ENCODE measurements around the gene C11orf58. TPM values are rescaled to one million over a fixed set of nuclear protein-coding genes. Genes with fewer than 3 reads are reported as not detected.

C11orf58 gene
- total RNA-seq, result 100 to 1,000 TPM; 106 to 135 TPM

- peak; percentile 97 for DNase-seq
Measured at GRCh38 chr11:16738193-16738946, at the start of gene C11orf58. Gene C11orf58 (plus strand): TSS chr11:16738647. CDS start chr11:16738779, 132 bp downstream.

DNA sequence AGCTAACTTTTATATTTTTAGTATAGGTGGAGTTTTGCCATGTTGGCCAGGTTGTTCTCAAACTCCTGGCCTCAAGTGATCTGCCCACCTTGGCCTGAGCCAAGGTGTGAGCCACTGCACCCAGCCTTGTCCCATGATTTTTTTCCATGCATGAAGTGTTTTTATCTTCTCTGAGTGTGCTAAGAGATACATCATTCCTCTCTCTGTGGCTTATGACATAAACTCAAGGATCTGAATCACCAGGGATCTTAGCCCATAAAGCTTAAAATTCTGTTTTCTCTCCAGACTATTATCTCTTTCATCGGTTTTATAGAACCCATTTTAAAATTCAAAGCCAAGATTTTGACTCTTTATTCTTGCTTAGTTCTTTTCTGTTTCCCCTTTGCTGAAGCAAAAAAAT lies 48.4 kb upstream of the C11orf58 start:
- Mint-ChIP-seq H3K36me3 (no peaks in the 10 kb centered on the region), H3K27ac (no peak overlapping the region), H3K4me1 (no peaks in the 10 kb centered on the region), H3K4me3 (no peak overlapping the region), H3K27me3 (peaks cover 14% of the 10 kb centered on the region), H3K9me3 (ENCODE audit: low read depth) (no peaks in the 10 kb centered on the region)
- no peak for DNase-seq
- no peak for ATAC-seq
- CTCF ChIA-PET, result no interaction called here

More at GRCh38 chr11:16738193-16738946, at the start of gene C11orf58:
- H3K27ac Mint-ChIP-seq, result peak within 1 kb of the TSS; percentile 83
- H3K36me3 Mint-ChIP-seq, result peaks cover 17% of the 10 kb centered on the region
- H3K27me3 Mint-ChIP-seq, result peaks cover 4% of the 10 kb centered on the region
- H3K4me1 Mint-ChIP-seq, result peaks cover 20% of the 10 kb centered on the region
- no peak within 1 kb of the TSS for H3K4me3 Mint-ChIP-seq
- CTCF ChIA-PET, result interaction anchor here (1.0 to 1.3 kb wide), 2 partner anchors 14 to 44 kb away, joined by 3 to 4 read pairs; no protein-coding TSS in a partner anchor
- H3K9me3 Mint-ChIP-seq (ENCODE audit: low read depth), result no peaks in the 10 kb centered on the region
- peak; percentile 96 for ATAC-seq

DNA sequence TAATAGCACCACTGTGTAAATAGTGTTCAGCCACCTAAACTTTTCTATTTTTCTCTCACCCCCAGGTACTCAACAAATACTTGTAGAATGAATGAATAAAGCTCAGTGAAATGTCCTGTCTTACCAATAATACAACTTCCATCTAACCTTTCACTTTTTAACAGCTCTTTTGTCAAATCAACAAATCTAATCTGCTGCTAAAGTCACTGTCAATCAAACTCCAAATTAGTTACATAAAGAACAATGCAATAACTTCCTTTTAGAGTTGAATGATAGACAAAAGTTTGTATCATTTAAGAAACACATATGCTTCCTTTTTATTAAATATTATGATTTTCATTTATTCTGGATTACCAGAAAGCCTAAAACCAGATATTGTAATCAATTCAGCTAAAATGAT lies 34.7 kb upstream of the C11orf58 start:
- ATAC-seq, result no peak
- peaks cover 20% of the 10 kb centered on the region for H3K27me3 Mint-ChIP-seq
- no peak overlapping the region for H3K4me3 Mint-ChIP-seq
- no peak overlapping the region for H3K27ac Mint-ChIP-seq
- H3K4me1 Mint-ChIP-seq, result no peaks in the 10 kb centered on the region
- CTCF ChIA-PET, result no interaction called here
- no peaks in the 10 kb centered on the region for H3K36me3 Mint-ChIP-seq
- no peak for DNase-seq
- no peaks in the 10 kb centered on the region for H3K9me3 Mint-ChIP-seq (ENCODE audit: low read depth)

DNA sequence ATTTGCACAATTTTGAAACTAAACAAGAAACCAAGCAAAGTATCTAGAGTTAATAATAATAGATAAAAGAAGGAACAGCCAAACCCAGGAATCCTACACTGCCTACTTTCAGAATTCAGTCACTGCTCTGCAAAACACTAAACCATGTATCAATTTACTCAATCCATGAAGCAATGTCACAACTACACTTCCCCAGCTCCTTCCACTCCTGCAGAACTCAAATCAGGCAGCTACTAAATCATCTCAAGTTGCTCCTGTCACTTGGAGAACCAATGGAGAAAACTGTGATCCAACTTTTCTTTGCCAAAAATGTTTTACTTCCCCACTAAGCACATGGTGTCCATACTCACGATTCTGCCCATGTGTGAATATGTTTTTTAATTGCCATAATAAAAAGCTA lies 24.9 kb upstream of the C11orf58 start:
- H3K4me3 Mint-ChIP-seq, result no peak overlapping the region
- CTCF ChIA-PET, result no interaction called here
- H3K36me3 Mint-ChIP-seq, result no peaks in the 10 kb centered on the region
- H3K4me1 Mint-ChIP-seq, result no peaks in the 10 kb centered on the region
- peaks cover 15% of the 10 kb centered on the region for H3K27me3 Mint-ChIP-seq
- DNase-seq (no peak), ATAC-seq (no peak)
- H3K27ac Mint-ChIP-seq, result no peak overlapping the region
- no peaks in the 10 kb centered on the region for H3K9me3 Mint-ChIP-seq (ENCODE audit: low read depth)

GRCh38 chr11:16722581-16723344 lies 15.7 kb upstream of the C11orf58 start:
- H3K9me3 Mint-ChIP-seq (ENCODE audit: low read depth), result no peaks in the 10 kb centered on the region
- H3K27ac Mint-ChIP-seq, result no peak overlapping the region
- DNase-seq (no peak), ATAC-seq (no peak)
- no peak overlapping the region for H3K4me3 Mint-ChIP-seq
- no peaks in the 10 kb centered on the region for H3K36me3 Mint-ChIP-seq
- peaks cover 2% of the 10 kb centered on the region for H3K4me1 Mint-ChIP-seq
- no peaks in the 10 kb centered on the region for H3K27me3 Mint-ChIP-seq
- CTCF ChIA-PET, result no interaction called here

DNA sequence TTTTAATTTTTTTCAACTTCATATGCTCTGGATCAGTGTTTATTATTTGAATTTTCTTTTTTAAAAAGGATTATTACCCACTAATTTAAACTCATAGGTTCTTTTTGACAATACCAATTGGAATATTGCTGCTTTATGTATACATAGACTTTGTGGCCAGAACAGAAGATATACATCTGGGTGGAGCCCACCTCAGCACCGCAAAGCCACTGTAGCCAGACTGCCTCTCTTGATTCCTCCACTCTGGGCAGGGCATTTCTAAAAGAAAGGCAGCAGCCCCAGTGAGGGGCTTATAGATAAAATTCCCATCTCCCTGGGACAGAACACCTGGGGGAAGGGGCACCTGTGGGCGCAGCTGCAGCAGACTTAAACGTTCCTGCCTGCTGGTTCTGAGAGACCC lies 10.6 kb upstream of the C11orf58 start:
- DNase-seq (no peak), ATAC-seq (no peak)
- H3K4me1 Mint-ChIP-seq, result peaks cover 2% of the 10 kb centered on the region
- CTCF ChIA-PET, result no interaction called here
- no peak overlapping the region for H3K27ac Mint-ChIP-seq
- H3K4me3 Mint-ChIP-seq, result no peak overlapping the region
- peaks cover 11% of the 10 kb centered on the region for H3K27me3 Mint-ChIP-seq
- H3K9me3 Mint-ChIP-seq (ENCODE audit: low read depth), result no peaks in the 10 kb centered on the region
- no peaks in the 10 kb centered on the region for H3K36me3 Mint-ChIP-seq

DNA sequence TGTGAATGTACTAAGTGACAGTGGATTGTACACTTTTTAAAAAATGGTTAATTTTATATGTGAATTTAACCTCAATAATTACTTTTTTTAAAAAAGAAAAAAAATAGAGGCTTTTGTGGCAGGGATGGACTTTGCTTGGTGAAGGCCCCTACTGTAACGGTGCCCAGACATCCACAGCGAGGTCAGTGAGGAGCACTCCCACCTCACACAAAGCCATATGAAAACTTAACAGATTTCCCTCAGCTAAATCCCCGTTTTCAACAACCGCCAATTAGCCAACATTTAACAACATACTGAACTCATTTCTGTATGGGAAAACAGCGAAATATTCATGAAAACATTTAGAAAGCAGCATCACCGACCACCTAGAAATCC lies 642 bp upstream of the C11orf58 start:
- H3K27me3 Mint-ChIP-seq, result peaks cover 7% of the 10 kb centered on the region
- CTCF ChIA-PET, result interaction anchor here (1.0 to 1.3 kb wide), 2 partner anchors 14 to 45 kb away, joined by 3 to 4 read pairs; no protein-coding TSS in a partner anchor
- peaks cover 13% of the 10 kb centered on the region for H3K36me3 Mint-ChIP-seq
- ATAC-seq (peak; percentile 1), DNase-seq (no peak)
- peak overlapping the region; percentile 83 for H3K27ac Mint-ChIP-seq
- H3K4me3 Mint-ChIP-seq, result no peak overlapping the region
- H3K9me3 Mint-ChIP-seq (ENCODE audit: low read depth), result no peaks in the 10 kb centered on the region
- H3K4me1 Mint-ChIP-seq, result peaks cover 16% of the 10 kb centered on the region

GRCh38 chr11:16738947-16739815 lies 734 bp downstream of the C11orf58 start:
- Mint-ChIP-seq H3K36me3 (peaks cover 21% of the 10 kb centered on the region), H3K27ac (no peak overlapping the region), H3K9me3 (ENCODE audit: low read depth) (no peaks in the 10 kb centered on the region), H3K4me1 (peaks cover 22% of the 10 kb centered on the region), H3K4me3 (no peak overlapping the region), H3K27me3 (peaks cover 3% of the 10 kb centered on the region)
- DNase-seq (no peak), ATAC-seq (no peak)
- CTCF ChIA-PET, result interaction anchor here (0.6 to 1.8 kb wide), 2 partner anchors 10 to 21 kb away, joined by 3 to 5 read pairs; no protein-coding TSS in a partner anchor

- peaks cover 40% of the 10 kb centered on the region for H3K36me3 Mint-ChIP-seq
- peak overlapping the region; percentile 34 for H3K4me3 Mint-ChIP-seq
- CTCF ChIA-PET, result interaction anchor here (0.6 kb wide), 1 partner anchor 337 kb away, joined by 6 read pairs; no protein-coding TSS in a partner anchor
- DNase-seq (no peak), ATAC-seq (no peak)
- H3K9me3 Mint-ChIP-seq (ENCODE audit: low read depth), result no peaks in the 10 kb centered on the region
- H3K27me3 Mint-ChIP-seq, result no peaks in the 10 kb centered on the region
- peak overlapping the region; percentile 65 for H3K27ac Mint-ChIP-seq
- peaks cover 28% of the 10 kb centered on the region for H3K4me1 Mint-ChIP-seq
Measured at GRCh38 chr11:16741473-16741872, 3.0 kb downstream of the C11orf58 start.

DNA sequence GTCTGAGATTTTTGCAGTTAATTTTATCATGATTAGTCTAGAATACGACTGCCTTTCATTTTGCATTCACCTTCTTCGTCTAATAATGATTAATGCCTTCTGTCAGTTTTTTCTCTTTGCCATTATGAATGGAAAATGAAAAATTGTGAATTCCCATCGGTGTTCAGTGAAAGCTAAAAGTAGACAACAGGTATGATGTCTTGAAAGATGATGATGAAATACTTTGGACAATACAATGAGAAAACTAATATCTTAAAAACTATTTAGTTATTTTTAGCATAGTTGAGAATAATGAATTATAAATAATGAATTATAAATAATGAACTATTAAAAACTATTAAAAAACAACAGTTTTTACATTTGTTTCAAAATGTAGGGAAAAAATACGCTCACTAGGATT lies 5.0 kb downstream of the C11orf58 start:
- H3K4me3 Mint-ChIP-seq, result no peak overlapping the region
- no peaks in the 10 kb centered on the region for H3K27me3 Mint-ChIP-seq
- H3K36me3 Mint-ChIP-seq, result peaks cover 56% of the 10 kb centered on the region
- H3K9me3 Mint-ChIP-seq (ENCODE audit: low read depth), result no peaks in the 10 kb centered on the region
- ATAC-seq (no peak), DNase-seq (no peak)
- CTCF ChIA-PET, result no interaction called here
- no peak overlapping the region for H3K27ac Mint-ChIP-seq
- H3K4me1 Mint-ChIP-seq, result peaks cover 28% of the 10 kb centered on the region

DNA sequence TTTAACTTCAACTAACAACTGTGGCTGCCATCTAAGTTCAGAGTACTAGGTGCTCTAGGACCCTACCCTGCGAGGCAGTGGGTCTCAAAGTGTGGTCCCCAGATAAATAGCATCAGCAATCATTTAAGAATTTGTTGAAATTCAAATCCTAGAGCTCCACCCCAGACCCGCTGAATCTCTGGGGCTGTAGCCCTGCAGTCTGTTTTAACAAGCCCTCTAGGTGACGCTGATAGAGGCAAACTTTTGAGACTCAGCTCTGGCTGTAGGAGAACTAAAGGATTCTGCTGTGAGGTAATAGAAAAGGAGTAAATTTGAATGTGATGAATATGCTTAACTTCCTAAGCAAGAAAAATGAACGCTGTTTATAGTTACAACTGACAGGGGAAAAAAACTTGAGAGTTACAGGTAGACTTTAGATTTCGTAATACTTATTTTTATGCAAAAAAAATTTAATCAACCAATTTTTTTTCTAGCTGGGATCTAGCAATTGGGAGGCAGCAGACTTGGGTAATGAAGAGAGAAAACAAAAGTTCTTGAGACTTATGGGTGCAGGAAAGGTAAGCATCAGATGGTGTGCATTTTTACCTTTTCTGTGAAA lies 5.8 kb downstream of the C11orf58 start:
- no peak for DNase-seq

DNA sequence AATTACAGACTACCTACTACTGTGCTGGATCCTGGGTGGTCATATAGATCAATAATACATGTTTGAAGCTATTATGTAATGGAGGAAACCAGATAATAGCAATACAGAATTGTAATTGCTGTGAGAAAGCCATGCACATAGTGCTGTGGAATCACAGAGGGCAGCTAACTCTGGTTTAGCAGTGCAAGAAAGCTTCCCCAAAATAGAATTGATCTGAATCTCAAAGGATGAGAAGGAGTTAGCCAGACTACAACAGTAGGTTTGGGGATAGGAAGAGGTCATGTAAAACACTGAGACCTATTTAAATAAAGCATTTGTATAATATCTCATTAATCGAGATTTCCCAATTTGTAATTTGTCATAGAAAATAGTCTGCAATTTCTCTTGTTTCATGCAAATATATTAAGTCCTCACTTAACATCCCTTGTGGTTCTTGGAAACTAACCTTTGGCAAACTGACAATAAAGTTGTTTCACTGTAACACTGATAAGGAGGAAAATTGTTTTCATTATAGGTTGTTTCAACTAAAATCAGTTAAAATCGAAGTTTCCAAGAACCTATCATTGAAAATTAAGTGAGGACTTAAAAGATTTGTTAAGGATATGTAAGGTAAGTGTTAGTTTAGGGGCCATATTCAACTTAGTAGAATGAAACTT lies 7.6 kb downstream of the C11orf58 start:
- Mint-ChIP-seq H3K4me3 (no peak overlapping the region), H3K27ac (no peak overlapping the region), H3K9me3 (ENCODE audit: low read depth) (no peaks in the 10 kb centered on the region), H3K36me3 (peaks cover 77% of the 10 kb centered on the region), H3K27me3 (no peaks in the 10 kb centered on the region), H3K4me1 (peaks cover 45% of the 10 kb centered on the region)
- CTCF ChIA-PET, result no interaction called here
- no peak for ATAC-seq
- DNase-seq, result no peak

More for the DNA sequence above, 5.8 kb downstream of the C11orf58 start:
- Mint-ChIP-seq H3K27ac (no peak overlapping the region), H3K4me3 (no peak overlapping the region), H3K4me1 (peaks cover 30% of the 10 kb centered on the region), H3K36me3 (peaks cover 59% of the 10 kb centered on the region), H3K9me3 (ENCODE audit: low read depth) (no peaks in the 10 kb centered on the region), H3K27me3 (no peaks in the 10 kb centered on the region)
- ATAC-seq, result no peak
- CTCF ChIA-PET, result no interaction called here

All from activated CD8-positive, alpha-beta memory T cell treated with anti-CD3 and anti-CD28 coated beads, Interleukin-2, amount 10 ng/mL, durations not matched to agents 7 days and 5 days (primary cell).